Measurements from ENCODE around the gene ENC1.

- TF ChIP-seq CTCF (IDR thresholded peaks at IDR 0.05; ENCODE audit: insufficient read depth, low read length) = no peak
- TF ChIP-seq POLR2AphosphoS5 (IDR thresholded peaks at IDR 0.05; ENCODE audit: low read depth) = no peak
- TF ChIP-seq, protein P1, sequence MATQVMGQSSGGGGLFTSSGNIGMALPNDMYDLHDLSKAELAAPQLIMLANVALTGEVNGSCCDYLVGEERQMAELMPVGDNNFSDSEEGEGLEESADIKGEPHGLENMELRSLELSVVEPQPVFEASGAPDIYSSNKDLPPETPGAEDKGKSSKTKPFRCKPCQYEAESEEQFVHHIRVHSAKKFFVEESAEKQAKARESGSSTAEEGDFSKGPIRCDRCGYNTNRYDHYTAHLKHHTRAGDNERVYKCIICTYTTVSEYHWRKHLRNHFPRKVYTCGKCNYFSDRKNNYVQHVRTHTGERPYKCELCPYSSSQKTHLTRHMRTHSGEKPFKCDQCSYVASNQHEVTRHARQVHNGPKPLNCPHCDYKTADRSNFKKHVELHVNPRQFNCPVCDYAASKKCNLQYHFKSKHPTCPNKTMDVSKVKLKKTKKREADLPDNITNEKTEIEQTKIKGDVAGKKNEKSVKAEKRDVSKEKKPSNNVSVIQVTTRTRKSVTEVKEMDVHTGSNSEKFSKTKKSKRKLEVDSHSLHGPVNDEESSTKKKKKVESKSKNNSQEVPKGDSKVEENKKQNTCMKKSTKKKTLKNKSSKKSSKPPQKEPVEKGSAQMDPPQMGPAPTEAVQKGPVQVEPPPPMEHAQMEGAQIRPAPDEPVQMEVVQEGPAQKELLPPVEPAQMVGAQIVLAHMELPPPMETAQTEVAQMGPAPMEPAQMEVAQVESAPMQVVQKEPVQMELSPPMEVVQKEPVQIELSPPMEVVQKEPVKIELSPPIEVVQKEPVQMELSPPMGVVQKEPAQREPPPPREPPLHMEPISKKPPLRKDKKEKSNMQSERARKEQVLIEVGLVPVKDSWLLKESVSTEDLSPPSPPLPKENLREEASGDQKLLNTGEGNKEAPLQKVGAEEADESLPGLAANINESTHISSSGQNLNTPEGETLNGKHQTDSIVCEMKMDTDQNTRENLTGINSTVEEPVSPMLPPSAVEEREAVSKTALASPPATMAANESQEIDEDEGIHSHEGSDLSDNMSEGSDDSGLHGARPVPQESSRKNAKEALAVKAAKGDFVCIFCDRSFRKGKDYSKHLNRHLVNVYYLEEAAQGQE (IDR thresholded peaks at IDR 0.05; ENCODE audit: insufficient replicate concordance, low read depth) = no peak
- no peak for TF ChIP-seq GABPA (IDR thresholded peaks at IDR 0.05; ENCODE audit: low read depth)
- no peak for TF ChIP-seq SPI1 (IDR thresholded peaks at IDR 0.05; ENCODE audit: borderline replicate concordance, low read depth)
Measured at GRCh38 chr5:74636149-74636548, 4.4 kb downstream of the ENC1 start.
